ENCODE measurements around the gene BACH2.

BACH2 gene

GRCh38 chr6:90015883-90016282, 280.8 kb downstream of the BACH2 start:
- no peak for DNase-seq

- no peak for DNase-seq
These were observed 287.6 kb downstream of the BACH2 start for GRCh38 chr6:90008908-90009501.

- DNase-seq: no peak
These were observed 288.3 kb downstream of the BACH2 start for GRCh38 chr6:90008189-90008907.

- no peak for DNase-seq
These were observed 291.4 kb downstream of the BACH2 start for GRCh38 chr6:90005048-90005827.

- no peak for DNase-seq
These were observed 292.1 kb downstream of the BACH2 start for GRCh38 chr6:90004511-90004910.

- DNase-seq: no peak
These were observed 292.7 kb downstream of the BACH2 start for GRCh38 chr6:90003941-90004340.

- DNase-seq: no peak
These were observed 293.4 kb downstream of the BACH2 start for GRCh38 chr6:90003069-90003795.

GRCh38 chr6:90000864-90001731, 295.5 kb downstream of the BACH2 start:
- DNase-seq: peak; percentile 49

GRCh38 chr6:89999945-90000825, 296.5 kb downstream of the BACH2 start:
- no peak for DNase-seq

- no peak for DNase-seq
These were observed 297.5 kb downstream of the BACH2 start for GRCh38 chr6:89999154-89999553.

- no peak for DNase-seq
These were observed 298.9 kb downstream of the BACH2 start for GRCh38 chr6:89997456-89998445.

- no peak for DNase-seq
These were observed 303.2 kb downstream of the BACH2 start for GRCh38 chr6:89993411-89993810.

GRCh38 chr6:89992818-89993217, 303.8 kb downstream of the BACH2 start:
- no peak for DNase-seq

GRCh38 chr6:89989742-89990141, 306.9 kb downstream of the BACH2 start:
- no peak for DNase-seq

- DNase-seq: no peak
These were observed 308.8 kb downstream of the BACH2 start for GRCh38 chr6:89987830-89988229.

- DNase-seq: no peak
These were observed 309.5 kb downstream of the BACH2 start for GRCh38 chr6:89987140-89987539.

- no peak for DNase-seq
These were observed 310.0 kb downstream of the BACH2 start for GRCh38 chr6:89986650-89987074.

- no peak for DNase-seq
These were observed 310.7 kb downstream of the BACH2 start for GRCh38 chr6:89985751-89986493.

Measured in activated naive CD4-positive, alpha-beta T cell treated with anti-CD3 and anti-CD28 coated beads, Interleukin-2, amount 50 U/mL, for 16 hours (primary cell).